Kidney tubule cell (primary cell): ENCODE results near the gene RYR2.
"Not testable (repeated sequence)": the region's sequence is repeated elsewhere in the genome, so short reads cannot be mapped to it uniquely, and the experiment has no call there.

Experiments used
- DNase-seq: peaks from one replicate; pipeline ENCODE4 v3.0.0-alpha.2; 2018; ENCODE audit warnings: low spot score

RYR2 gene

DNA sequence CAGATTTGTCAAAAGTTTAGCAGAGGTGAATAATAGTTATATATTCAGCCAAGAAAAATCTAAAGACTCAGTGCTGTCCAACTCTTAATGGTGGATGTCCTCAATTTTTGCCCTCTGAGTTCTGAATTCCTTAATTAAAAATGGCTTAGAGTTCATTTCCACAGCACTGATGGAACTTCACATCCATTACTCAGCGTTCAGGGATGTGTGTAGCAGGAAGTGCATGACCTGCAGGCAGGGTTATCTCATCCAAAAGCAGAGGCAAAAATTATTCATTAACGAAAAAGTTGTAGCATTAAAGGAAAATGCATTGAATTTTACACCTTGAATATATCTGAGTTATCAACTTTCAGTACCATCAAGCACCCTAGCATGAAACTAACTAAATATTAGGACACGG, 752.1 kb downstream of the RYR2 start:
- DNase-seq: peak; percentile 81

DNA sequence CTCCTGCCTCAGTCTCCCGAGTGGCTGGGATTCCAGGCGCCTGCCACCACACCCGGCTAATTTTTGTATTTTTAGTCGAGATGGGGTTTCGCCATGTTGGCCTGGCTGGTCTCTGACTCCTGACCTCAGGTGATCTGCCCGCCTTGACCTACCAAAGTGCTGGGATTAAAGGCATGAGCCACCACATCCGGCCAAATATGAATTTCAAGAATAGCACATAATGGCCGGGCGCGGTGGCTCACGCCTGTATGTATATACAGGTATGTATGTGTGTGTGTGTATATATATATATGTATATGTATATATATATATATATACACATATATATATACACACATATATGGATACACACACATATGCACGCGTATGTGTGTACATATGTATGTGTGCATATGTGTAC, 753.6 kb downstream of the RYR2 start:
- DNase-seq: no peak

DNA sequence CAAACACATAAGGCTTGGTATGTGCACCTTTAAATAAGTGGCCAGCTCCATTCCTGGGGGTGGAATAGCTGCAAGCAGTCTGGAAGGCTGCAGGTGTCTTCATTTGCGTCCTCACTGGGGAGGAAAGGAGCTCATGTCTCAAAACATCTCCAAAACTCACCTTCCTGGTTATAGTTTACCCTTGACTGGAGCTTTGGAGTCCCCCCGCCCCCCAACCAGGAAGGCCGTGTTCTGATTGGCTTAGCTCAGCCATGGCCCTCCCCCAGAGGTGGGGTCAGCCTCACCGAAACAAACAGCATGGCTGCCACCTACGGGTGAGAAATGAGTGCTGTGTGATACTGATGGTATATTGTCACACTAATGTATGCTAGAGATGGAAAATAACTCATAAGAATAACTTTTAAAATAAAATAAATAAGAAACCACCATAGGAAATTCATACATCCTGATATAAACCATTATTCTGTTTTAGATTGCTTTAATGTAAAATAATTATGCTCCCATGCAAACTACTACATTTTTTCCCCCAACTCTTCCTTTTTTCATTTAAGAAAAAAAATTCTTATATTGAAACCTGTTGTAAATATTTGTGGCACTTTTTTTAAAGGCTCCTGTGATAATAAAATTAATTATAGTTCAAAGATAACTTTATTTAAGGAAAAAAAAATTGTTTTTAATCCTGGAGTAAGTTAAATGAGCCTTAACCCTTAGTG, 757.9 kb downstream of the RYR2 start:
- peak; percentile 85 for DNase-seq

DNA sequence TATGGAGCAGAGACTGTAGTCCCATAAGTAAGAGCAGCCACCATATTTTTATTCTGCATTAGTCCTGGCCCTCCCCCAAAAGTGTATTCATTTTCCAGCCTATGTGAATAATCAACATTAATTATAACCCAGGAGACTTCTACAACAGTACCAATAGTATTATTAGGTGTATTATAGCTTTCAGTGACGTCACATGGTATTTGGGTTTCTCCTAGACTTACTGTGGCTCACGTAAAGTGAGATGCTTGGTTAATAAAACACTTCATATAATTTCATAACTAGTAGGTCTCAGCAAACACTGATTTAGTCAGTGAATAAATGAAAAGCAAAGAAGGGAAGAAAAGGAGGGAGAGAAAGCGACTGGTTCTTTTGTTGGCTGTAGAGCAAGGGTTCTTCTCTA, 762.5 kb downstream of the RYR2 start:
- DNase-seq: no peak

DNA sequence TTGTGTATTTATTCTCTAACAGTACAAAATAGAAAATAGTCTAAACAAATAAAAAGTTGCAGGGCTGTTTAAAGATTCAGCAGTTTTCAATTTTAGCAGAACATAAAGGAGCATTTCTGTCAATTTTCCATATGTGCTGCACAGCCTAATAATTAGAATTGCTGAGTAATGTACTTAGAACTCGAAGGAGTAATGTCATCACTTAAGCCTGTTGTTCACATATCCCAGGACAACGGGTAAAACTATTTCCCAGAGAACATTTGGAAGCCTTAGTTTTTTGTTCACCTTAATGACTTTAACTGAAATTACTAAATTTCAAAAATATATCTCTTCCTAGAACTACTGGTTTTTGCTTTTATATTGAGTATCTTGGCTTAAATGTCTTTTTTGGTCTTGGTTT, 767.1 kb downstream of the RYR2 start:
- no peak for DNase-seq

DNA sequence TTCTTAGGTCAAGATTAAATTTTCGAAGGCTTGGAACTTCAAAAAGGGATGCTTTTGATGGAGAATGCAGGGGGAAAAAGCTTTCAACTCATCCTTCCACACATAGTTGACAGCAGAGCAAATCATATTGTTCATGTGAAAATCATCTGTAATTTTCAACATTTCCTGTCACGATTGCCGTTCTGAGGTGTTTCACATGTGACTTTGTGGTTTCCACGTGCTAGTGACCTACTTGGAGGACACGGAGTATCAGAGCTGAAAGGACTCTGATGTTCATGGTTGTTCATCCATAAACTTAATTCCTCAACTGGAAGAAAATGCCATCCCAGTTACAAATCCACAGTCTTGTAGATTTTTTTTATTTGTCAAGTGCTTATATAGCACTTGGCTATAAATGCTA, 769.6 kb downstream of the RYR2 start:
- no peak for DNase-seq

DNA sequence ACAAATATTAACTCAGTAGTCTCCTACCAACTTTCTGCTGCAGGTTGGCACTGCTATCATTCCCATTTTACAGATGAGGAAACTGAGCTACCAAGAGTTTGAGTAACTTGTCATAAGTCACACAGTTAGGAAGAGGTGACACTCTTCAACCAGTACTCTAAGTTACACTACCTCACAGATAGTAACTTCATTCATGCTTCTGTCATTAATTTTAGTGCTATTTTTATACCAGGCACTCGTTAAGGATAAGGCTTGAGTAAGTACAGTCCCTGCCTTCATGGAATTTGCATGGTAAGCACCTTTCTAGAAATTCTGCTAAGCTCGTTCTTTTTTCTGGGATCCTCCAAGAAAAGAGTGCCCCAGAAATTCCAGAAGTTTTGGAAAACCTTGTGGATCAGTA, 770.1 kb downstream of the RYR2 start:
- DNase-seq: no peak

DNA sequence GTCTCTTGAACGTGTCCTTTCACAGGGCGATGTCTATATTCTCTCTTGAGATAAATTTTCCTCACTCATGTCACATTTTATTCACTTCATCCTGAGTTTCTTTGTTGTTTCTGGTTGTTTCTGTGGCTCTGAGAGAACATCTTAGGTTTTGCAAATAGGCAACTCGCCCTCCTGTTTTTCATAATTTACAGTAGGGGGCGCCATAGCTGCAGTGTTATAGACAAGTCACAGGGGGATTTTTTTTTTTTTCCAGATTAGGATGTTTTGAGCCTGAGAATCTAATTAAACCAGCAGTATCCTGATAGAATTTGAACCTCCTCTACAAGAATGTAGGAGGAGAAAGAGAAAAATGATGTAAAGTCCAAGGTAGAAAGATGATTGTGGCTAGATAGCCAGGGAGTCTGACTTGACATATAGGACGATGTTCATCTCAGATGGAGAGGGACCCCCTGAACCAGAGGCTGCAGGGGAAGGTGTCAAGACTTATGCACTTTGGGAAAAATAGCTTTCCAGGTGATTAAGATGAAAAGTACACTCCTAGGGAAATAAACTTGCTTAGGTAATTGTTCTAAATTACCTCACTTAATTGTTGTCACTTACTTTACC, 772.4 kb downstream of the RYR2 start:
- DNase-seq: peak; percentile 42

DNA sequence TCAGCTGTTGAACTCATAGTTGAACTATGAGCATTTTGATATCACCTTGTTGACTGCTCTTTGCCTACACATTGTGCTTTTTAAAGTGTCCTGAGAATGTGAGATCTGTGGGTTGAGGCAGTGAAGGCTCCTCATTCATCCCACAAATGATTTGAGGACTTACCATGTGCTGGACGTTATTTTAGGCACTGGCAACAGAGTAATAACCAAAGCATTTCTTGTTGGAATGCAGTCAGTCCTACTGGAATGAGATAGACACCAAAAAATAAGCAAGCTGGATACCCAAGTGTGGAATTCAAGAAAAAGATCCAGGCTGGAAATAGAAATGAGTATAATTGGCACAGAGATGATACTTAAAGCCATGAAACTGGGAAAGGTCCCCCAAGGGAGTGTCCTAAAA, 775.3 kb downstream of the RYR2 start:
- DNase-seq: no peak

DNA sequence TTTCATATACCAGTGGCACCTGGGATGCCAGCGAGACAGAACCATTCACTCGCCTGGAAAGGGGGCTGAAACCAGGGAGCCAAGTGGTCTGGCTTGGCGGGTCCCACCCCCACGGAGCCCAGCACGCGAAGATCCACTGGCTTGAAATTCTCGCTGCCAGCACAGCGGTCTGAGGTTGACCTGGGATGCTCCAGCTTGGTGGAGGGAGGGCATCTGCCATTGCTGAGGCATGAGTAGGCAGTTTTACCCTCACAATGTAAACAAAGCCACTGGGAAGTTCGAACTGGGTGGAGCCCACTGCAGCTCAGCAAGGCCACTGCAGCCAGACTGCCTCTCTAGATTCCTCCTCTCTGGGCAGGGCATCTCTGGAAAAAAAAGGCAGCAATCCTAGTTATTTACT, 778.6 kb downstream of the RYR2 start:
- peak; percentile 14 for DNase-seq

DNA sequence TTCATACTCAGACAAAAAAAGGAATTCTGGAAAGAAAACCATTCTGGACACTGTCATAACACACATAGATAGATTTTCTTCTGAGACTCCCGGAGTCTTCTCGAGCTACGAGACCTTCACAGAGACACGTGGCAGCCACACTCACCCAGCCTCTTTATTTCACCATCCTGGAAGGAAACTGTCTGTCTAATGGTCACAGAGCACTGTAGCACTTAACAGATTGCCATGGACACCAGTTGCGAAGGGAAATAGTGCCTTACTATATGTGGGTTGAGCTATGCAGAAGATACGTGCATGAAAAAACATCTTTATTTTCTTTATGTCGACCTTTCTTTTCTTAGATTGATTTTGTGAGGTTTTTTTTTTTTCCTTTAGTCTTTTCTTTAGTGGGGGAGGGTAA, 790.9 kb downstream of the RYR2 start:
- no peak for DNase-seq

DNA sequence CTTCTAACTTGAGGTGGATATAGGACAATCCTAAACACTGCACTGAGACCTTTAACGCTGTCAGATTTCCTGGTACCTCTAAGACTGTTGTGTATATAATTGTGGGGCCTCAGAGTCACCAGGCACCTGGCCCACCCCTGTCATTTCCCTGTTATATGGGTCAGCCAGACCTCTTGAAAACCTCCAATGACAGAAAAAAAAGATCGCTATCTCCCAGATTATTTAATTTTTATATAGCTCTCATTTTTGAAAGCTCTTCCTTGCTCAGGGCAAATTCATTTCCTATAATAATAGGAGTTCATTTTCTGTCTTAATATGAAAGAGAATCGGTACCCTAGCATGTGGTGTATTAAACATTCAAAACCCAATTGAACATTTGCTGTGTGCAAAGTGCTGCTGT, 792.1 kb downstream of the RYR2 start:
- no peak for DNase-seq

DNA sequence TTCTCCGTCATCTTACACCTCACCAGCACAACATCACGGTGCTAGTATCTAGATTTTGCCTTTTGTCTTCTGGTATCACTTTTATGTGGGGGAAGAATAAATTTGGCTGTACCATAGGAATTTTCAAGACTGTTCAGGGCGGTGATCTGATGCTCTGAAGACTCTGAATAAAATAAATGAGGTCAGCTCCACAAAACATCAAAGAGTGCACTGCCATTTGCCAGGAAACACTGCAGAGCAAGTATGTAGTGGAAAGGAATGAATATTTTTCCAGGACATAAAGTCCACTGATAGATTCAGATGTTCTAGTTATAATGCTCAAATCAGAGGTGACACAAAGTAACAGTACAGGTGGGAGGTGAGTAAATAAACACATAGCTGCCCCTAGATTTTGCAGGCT, 792.5 kb downstream of the RYR2 start:
- no peak for DNase-seq

DNA sequence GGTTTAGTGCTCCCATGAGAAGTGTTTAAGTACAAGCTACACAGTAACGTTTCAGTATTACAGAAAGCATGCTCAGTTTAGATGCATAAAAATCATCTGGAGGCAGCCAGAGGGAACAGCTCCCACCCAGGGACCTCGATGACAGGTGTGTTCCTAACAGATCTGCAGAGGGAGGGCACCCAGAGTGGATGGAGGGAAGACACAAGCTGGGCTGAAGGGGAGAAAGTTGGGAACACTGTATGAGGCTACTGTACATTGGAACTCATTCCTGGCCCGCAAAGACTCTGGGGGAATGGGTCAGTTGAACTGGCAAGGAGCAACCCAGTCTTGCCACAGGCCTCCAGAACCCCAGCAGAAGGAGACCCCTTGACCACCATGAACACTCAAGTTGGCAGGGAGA, 796.3 kb downstream of the RYR2 start:
- no peak for DNase-seq

DNA sequence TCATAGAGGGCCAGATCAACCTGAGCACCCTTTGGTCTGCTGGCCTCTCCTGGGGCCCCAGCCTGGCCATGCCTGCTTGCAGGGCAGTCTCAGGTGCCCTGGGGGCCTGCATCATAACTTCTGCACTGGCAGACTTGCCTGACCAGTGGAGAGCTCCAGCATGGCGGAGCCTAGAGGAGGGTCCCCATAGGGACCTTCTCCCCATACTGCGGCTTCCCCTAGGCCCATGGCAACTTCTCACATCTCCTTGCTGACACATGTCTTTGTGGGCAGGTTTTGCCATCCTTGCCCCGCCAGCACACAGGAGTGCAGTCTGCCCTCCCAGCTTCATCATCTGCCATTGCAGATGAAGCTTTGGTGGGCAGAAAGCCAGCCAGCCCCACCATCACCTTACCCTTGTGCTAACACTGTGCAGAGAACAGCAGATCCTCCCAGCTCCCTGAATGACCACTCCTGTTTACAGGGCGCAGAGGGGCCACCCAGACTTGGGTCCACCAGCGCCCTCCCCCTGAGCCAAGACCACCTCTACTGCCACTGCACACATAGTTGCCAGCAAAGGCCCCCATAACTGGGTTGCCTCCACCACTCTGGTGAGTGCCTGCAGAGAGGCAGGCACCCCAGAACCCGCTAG, 797.0 kb downstream of the RYR2 start:
- DNase-seq: no peak

DNA sequence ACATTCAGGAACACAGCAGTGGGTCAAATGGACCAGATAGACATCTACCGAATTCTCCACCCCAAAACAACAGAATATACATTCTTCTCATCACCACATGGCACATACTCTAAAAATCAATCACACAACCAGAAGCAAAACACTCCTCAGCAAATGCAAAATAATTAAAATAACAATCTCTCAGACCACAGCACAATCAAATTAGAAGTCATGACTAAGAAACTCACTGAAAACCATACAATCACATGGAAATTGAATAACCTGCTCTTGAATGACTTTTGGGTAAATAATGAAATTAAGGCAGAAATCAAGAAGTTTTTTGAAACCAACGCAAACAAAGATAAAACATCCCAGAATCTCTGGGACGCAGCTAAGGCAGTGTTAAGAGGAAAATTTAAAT, 799.5 kb downstream of the RYR2 start:
- no peak for DNase-seq

DNA sequence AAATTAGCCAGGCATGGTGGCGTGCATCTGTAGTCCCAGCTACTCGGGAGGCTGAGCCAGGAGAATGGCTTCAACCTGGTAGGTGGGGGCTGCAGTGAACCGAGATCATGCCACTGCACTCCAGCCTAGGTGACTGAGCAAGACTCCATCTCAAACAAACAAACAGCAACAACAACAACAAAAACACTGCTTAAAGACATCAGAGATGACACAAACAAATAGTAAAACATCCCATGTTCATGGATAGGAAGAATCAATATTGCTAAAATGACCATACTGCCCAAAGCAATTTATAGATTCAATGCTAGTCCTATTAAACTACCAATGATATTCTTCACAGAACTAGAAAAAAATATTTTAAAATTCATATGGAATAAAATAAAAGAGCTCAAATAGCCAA, 801.5 kb downstream of the RYR2 start:
- not testable (repeated sequence) for DNase-seq

DNA sequence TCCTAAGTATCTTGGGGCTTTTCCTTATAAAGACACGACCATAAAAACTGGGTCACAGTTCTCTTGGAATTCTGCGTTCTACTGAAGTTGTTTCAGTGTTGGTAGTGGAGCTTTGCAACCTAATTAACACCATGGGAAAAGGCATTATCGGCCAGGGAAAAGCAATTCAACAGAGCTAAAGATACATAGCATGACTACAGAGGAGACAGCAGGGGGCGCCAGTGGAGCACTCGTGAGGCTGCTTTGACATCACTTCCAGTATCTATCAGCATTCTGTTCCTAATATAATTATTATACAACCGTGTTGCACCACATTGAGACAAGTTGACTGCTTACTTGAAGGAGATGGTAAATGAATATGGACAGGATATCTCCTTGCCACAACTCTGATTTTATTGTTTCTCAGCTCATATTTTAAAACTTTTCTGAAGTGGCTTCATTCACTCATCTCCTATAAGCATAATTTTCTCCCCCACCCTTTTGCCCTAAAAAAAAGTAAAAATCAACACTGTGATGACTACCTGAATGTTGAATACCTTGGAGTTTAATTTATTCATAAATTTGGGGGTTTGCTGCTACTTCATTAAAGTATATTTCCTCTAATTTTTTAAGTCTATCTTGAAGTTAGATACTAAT, 809.3 kb downstream of the RYR2 start:
- DNase-seq: peak; percentile 65

DNA sequence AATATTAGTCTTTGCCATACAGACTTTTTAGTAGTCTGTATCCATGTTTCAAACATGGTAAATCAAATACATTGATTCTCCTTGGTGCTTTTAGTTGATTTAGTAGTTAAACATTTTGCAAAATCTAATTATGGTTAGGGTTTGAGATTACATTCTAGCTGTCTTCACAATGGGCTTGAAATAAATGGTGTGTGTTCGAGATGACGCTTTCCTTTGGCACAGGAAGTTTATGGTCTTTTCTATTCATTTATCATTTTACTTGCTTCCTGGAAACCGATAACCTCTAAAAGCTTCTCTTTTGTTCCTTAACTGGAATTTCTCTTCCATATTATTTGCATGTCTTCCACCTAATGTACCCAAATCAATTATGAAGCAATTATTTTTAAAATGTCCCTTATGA, 810.4 kb downstream of the RYR2 start:
- no peak for DNase-seq

DNA sequence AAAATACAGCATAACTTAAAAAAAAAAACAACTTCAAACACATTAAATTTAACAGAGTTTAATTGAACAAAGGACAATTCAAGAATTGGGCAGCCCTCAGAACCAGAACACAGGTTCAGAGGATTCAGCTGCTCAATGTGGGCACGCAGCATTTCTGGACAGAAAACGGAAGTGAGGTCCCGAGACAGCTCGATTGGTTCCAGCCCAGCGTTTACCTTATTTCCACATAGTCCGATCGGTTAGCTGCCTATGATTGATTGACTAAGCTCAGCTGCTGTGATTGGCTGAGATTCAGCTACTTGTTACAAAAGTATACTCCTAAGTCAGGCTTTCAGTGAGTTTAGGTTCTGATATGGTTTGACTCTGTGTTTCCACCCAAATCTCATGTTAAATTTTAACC, 815.5 kb downstream of the RYR2 start:
- DNase-seq: no peak

DNA sequence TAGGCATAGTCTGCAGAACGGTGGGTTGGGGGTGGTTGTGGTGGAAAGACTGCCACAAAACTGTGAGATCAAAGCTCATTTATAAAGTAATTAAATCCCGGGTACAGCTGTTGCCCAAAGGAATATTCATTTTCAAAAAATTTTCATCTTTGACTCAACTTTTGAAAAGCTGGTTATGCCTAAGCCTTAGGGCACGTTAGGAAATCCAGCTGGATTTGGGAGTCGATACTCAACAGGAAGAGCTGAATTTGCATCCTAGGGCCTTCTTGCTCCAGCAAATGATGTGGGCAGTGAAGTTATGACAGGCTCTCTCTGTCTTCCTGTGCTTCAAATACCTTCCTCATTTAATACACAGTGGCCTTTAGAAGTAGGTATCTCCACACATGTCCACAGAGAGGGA, 817.0 kb downstream of the RYR2 start:
- DNase-seq: no peak

DNA sequence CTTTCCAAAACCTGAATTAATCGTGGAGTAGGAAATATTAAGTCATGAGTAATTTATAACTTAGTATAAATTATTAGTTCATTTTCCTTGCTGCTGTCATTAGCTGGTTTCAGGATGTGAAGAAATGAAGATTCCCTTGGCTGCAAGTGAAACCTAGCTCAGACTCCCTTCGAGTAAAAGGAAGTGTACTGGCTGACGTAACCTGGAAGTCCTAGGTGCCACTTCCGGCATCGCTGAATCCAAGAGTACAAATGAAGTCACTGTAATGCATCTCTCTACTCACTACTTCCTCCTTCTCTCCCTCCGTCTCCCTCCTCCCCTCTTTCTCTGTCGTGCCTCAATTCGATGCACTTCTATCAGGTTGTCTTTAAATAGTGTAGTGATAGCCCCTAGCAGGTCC, 820.0 kb downstream of the RYR2 start:
- no peak for DNase-seq

DNA sequence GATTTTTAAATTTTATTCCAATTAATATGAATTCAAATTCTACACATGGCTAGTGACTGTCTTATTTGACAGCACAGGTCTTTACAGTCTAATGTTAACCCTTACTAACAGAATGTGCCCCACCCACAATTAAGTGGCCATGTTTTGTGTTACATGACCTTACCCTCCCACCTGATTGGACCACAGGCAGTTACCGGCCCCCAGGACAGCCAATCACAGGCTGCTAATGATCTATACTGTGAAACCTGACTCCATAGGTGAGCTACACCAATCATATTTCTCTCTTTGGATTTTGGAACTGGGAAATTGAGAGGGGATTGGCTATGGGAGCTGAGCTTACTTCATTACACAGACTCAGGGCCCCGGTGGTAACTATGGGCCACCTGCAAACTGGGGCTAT, 821.2 kb downstream of the RYR2 start:
- DNase-seq: no peak
